Astrocyte of the cerebellum (primary cell): ENCODE results near the gene RPL18A.

ENCODE experiments used
- DNase-seq: peaks from one replicate; pipeline ENCODE4 v3.0.0-alpha.2; 2011; ENCODE audit warnings: low read depth
- H3K4me3 ChIP-seq: 2 replicates; pipeline ENCODE4 v1.5.1; 2011; ENCODE audit warnings: mild to moderate bottlenecking, low read depth, low read length, moderate library complexity
- in situ Hi-C: cut with HindIII; loops from 2 replicates; pipeline ENCODE4 v1.10.0; 2017; ENCODE audit warnings: low sequenced_read_pairs
- TF ChIP-seq, protein P1 (sequence below): IDR thresholded peaks from 2 replicates; pipeline ENCODE4 v1.5.1; 2012; ENCODE audit warnings: low read length, low read depth, moderate library complexity, mild to moderate bottlenecking; ENCODE audit errors: missing control alignments

Gene RPL18A

DNA sequence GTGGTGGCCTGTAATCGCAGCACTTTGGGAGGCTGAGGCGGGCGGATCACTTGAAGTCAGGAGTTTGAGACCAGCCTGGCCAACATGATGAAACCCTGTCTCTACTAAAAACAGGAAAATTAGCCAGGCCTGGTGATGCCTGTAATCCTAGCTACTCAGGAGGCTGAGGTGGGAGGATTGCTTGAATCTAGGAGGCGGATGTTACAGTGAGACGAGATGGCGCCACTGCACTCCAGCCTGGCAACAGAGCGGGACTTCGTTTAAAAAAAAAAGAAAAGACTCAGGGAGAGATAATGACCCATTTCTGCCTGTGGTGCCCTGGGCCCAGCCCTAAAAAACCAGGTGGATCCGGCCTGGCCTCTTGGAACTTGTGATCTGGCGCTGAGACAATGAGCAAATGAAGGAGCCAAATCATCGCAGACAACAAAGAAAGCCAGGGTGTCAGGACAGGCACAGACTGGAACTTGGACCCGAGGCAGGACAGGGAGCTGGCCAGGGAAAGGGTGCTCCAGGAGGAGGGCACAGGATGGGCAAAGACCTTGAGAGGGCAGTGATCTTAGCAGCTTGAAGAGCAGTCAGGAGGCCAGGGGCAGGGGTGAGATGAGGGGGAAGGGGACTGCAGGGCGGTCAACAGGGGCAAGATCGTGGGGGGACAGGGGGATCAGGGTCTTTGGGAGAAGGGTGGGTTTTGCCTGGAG is 11.0 kb upstream of the RPL18A start:
- in situ Hi-C loops, result no loop called here
- TF ChIP-seq, protein P1, sequence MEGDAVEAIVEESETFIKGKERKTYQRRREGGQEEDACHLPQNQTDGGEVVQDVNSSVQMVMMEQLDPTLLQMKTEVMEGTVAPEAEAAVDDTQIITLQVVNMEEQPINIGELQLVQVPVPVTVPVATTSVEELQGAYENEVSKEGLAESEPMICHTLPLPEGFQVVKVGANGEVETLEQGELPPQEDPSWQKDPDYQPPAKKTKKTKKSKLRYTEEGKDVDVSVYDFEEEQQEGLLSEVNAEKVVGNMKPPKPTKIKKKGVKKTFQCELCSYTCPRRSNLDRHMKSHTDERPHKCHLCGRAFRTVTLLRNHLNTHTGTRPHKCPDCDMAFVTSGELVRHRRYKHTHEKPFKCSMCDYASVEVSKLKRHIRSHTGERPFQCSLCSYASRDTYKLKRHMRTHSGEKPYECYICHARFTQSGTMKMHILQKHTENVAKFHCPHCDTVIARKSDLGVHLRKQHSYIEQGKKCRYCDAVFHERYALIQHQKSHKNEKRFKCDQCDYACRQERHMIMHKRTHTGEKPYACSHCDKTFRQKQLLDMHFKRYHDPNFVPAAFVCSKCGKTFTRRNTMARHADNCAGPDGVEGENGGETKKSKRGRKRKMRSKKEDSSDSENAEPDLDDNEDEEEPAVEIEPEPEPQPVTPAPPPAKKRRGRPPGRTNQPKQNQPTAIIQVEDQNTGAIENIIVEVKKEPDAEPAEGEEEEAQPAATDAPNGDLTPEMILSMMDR, result no peak
- no peak for DNase-seq
- H3K4me3 ChIP-seq, result no peak overlapping the region

GRCh38 chr19:17854061-17854460 is 5.6 kb upstream of the RPL18A start:
- in situ Hi-C loops, result no loop called here
- TF ChIP-seq, protein P1, result no peak
- DNase-seq, result no peak
- H3K4me3 ChIP-seq, result no peak overlapping the region

- TF ChIP-seq, protein P1, result peak; percentile 98
- no peak for DNase-seq
- in situ Hi-C loops, result no loop called here
Measured at GRCh38 chr19:17855280-17856152, 4.2 kb upstream of the RPL18A start.

GRCh38 chr19:17860331-17860992 is 752 bp downstream of the RPL18A start:
- TF ChIP-seq, protein P1, result no peak
- peak overlapping the region; percentile 62 for H3K4me3 ChIP-seq
- in situ Hi-C loops, result no loop called here
- no peak for DNase-seq

More at GRCh38 chr19:17855280-17856152, 4.2 kb upstream of the RPL18A start:
- H3K4me3 ChIP-seq, result no peak overlapping the region

- TF ChIP-seq, protein P1, result no peak
- H3K4me3 ChIP-seq, result peak overlapping the region; percentile 62
- in situ Hi-C loops, result no loop called here
- DNase-seq, result no peak
Measured at GRCh38 chr19:17860993-17861360, 1.3 kb downstream of the RPL18A start.
